ENCODE measurements around the gene TRMT112. TPM values are rescaled to one million over a fixed set of nuclear protein-coding genes. Genes with fewer than 3 reads are reported as not detected.
A peak's percentile ranks its signal among the peaks of the same experiment; 100 is the strongest.

Gene TRMT112
- total RNA-seq, 4 donors from 2014 or later = 200 to 462 (median 323) TPM

DNA sequence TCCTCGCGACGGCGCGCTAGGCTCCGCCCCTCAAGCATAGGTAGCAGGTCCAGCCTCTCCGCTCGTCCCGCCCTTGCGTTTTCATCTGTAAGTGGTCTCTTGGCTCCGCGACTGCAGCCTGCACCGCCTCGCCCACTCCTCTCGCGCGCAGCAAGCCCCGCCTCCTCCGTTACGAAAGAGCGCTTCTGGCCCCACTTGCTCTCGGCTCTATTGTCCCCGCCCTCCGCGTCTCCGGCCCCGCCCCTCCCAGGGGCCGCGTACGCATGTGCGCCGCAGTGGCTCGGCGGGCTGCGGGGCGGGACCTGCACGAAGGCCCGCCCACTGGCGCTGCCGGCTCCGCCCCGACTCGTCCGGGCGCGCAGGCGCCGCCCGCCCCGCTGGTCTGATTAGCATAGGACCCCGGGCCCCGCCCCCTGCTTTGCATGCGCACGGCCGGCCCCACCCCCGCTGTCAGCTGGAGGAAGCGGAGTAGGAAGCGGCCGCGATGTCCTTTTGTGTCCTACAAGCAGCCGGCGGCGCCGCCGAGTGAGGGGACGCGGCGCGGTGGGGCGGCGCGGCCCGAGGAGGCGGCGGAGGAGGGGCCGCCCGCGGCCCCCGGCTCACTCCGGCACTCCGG lies 12.2 kb downstream of the TRMT112 start, which contains the start of gene ESRRA:
ESRRA (plus strand) TSS at position 450 of the 616 bp plus-strand sequence. CDS start 1,656 bp downstream, outside the sequence.
- Histone ChIP-seq H3K9me3 (no peaks in the 10 kb centered on the region), H3K4me1 (peaks cover 0 to 16% of the 10 kb centered on the region in 2 donors), H3K36me3 (no peaks in the 10 kb centered on the region), H3K27ac (peak within 1 kb of the TSS; percentile 80 to 92), H3K4me3 (peak within 1 kb of the TSS; percentile 63 to 65), H3K27me3 (peaks cover 0 to 7% of the 10 kb centered on the region in 2 donors)
- peak; percentile 10 to 60 for TF ChIP-seq POLR2A (IDR thresholded peaks at IDR 0.05)
- TF ChIP-seq, protein P1, sequence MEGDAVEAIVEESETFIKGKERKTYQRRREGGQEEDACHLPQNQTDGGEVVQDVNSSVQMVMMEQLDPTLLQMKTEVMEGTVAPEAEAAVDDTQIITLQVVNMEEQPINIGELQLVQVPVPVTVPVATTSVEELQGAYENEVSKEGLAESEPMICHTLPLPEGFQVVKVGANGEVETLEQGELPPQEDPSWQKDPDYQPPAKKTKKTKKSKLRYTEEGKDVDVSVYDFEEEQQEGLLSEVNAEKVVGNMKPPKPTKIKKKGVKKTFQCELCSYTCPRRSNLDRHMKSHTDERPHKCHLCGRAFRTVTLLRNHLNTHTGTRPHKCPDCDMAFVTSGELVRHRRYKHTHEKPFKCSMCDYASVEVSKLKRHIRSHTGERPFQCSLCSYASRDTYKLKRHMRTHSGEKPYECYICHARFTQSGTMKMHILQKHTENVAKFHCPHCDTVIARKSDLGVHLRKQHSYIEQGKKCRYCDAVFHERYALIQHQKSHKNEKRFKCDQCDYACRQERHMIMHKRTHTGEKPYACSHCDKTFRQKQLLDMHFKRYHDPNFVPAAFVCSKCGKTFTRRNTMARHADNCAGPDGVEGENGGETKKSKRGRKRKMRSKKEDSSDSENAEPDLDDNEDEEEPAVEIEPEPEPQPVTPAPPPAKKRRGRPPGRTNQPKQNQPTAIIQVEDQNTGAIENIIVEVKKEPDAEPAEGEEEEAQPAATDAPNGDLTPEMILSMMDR (IDR thresholded peaks at IDR 0.05) = no peak
- intact Hi-C loops (cut with DNase I; ENCODE audit: low total_unique reads) = no loop called here
- DNase-seq = peak; percentile 99

DNA sequence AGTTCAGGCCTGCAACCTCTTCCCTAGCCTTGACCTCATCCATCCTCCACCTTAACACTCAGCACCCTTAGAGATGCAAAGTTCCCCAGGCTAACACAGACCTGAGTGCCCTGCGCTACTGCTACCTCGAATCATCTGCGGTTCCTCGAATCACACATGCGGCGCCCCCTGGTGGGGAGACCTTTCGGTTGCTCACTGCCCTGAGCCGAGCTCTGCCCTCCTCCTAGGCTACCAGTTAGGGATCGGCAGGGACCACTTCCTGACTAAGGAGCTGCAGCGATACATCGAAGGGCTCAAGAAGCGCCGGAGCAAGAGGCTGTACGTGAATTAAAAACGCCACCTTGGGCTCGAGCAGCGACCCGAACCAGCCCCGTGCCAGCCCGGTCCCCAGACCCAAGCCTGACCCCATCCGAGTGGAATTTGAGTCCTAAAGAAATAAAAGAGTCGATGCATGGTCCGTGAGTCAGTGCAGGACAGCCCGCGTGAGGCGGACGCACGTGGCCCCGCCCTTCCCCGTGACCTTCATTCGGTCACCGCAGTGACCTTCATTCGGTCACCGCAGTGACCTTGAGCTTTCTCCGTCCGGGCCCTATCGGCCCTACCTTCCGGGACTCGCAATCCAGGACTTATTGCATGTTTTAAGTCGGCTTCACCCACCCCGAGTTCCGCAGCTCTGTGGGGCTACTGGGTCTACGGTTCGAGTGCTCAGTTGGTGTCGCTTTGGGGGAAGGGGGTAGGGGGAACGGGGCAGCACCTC lies 12.9 kb downstream of the TRMT112 start:
- H3K27me3 ChIP-seq = peaks cover 0 to 13% of the 10 kb centered on the region in 2 donors
- H3K36me3 ChIP-seq = no peaks in the 10 kb centered on the region
- no peaks in the 10 kb centered on the region for H3K9me3 ChIP-seq
- TF ChIP-seq, protein P1 (IDR thresholded peaks at IDR 0.05) = peak; percentile 69 to 80 (median 78)
- TF ChIP-seq POLR2A (IDR thresholded peaks at IDR 0.05) = no peak
- H3K4me1 ChIP-seq = peaks cover 0 to 23% of the 10 kb centered on the region in 2 donors
- DNase-seq = peak; percentile 86 to 89
- intact Hi-C loops (cut with DNase I; ENCODE audit: low total_unique reads) = no loop called here
- peak overlapping the region; percentile 63 to 65 for H3K4me3 ChIP-seq
- H3K27ac ChIP-seq = peak overlapping the region; percentile 80 to 92

DNA sequence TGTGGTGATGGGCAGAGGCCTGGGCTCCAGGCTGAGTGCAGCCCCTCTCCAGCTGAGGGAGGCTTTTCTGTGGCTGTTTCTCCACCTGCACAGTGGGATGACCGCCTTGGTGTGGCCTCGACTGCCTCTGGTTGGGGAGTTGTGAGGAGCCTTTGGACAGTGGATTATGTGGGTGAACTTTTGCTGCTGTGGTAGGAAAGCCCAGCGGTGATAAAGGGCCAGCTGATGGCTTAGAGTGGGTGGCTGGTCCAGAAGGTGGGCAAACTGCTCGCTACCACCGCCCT lies 13.4 kb downstream of the TRMT112 start:
- Histone ChIP-seq H3K9me3 (no peaks in the 10 kb centered on the region), H3K4me3 (peak overlapping the region in 1 of 2 donors; percentile 65), H3K4me1 (peaks cover 0 to 28% of the 10 kb centered on the region in 2 donors), H3K27me3 (peaks cover 0 to 15% of the 10 kb centered on the region in 2 donors), H3K27ac (peak overlapping the region; percentile 80 to 92), H3K36me3 (no peaks in the 10 kb centered on the region)
- TF ChIP-seq POLR2A (IDR thresholded peaks at IDR 0.05) = no peak
- TF ChIP-seq, protein P1 (IDR thresholded peaks at IDR 0.05) = no peak
- DNase-seq = no peak
- intact Hi-C loops (cut with DNase I; ENCODE audit: low total_unique reads) = no loop called here

DNA sequence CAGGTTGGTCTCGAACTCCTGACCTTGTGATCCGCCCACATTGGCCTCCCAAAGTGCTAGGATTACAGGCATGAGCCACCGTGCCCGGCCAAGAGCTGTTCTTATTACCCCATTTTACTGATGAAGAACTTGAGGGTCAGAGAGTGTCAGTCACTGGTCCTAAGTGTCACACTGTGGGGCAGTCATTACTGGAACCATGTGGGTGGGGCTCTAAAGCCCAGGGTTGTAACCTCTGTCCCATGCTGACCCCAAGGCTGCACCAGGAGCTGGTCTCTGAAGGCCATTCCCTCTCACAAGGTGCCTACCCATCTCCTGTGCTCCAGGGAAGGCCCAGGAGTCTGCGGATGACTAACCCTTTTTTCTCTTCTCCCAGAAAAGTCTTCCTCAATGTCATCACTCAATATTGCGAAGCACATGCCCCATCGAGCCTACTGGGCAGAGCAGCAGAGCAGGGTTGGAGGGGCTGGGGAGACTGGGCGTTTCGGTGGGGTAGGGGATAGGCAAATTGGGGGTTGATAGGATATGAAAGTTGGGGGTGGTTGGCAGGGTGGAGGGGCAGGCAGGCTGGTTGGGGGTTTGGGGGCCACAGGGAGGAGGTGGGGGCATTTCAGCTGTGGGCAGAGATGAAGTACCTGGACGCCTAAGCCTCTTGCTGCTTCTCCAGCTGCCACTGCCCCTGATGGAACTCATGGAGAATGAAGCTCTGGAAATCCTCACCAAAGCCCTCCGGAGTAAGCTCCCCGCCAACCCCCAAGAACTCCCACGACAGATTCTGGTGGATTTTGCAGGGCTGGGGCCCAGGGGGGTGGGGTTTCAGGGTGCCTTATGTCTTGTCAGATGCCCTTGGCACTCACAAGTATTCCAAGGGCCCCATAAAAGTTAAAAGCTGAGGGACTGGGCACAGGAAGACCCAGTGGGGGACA lies 14.0 kb downstream of the TRMT112 start:
- intact Hi-C loops (cut with DNase I; ENCODE audit: low total_unique reads) = no loop called here
- TF ChIP-seq POLR2A (IDR thresholded peaks at IDR 0.05) = no peak
- TF ChIP-seq, protein P1 (IDR thresholded peaks at IDR 0.05) = no peak
- Histone ChIP-seq H3K4me3 (no peak overlapping the region), H3K9me3 (no peaks in the 10 kb centered on the region), H3K4me1 (peaks cover 0 to 28% of the 10 kb centered on the region in 2 donors), H3K36me3 (no peaks in the 10 kb centered on the region), H3K27me3 (peaks cover 0 to 15% of the 10 kb centered on the region in 2 donors), H3K27ac (peak overlapping the region in 1 of 2 donors; percentile 92)
- no peak for DNase-seq

Data from uterus (tissue), 4 donors.